Fibroblast of peridontal ligament (primary cell): ENCODE data around the gene NFIX.

Experiments
- DNase-seq: peaks from one replicate; pipeline ENCODE4 v3.0.0-alpha.2; 2010; ENCODE audit errors: extremely low read depth

Gene NFIX

DNA sequence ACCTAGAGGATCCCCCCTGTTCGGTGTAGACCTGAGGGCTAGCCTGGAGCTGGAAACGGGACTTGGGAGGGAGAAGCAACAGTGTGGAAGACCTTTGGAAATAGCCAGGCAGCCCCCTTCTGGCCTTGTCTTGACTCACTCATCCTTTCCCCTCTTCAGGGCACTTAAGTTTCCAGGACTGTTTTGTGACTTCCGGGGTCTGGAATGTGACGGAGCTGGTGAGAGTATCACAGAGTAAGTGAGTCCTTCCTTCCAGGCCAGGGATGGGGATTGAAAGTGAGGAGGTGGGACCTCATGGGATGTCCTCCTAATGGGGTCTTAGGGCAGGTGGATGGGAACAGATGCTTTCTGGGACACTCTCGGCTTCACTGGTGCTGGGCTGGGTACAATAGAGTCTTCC is 78.0 kb downstream of the NFIX start:
- no peak for DNase-seq

DNA sequence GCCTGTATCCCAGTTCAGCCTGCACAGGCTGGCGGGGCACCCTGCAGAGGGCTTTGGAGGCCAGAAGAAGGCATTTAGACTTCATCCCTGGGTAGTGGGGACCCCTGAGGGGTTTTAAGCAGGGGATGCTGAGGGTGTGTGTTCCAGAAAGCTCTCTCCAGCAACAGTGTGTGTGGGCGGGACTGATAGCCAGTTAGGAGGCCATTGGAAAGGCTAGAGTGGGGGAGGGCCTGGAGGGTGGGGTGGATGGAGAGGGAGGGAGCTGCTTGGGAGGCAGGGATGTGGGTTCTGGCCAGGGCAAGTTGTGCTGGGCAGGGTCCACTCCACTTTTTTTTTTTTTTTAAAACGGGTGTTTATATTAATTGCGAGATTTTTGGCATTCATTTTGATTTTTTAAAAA is 79.1 kb downstream of the NFIX start:
- DNase-seq: no peak

DNA sequence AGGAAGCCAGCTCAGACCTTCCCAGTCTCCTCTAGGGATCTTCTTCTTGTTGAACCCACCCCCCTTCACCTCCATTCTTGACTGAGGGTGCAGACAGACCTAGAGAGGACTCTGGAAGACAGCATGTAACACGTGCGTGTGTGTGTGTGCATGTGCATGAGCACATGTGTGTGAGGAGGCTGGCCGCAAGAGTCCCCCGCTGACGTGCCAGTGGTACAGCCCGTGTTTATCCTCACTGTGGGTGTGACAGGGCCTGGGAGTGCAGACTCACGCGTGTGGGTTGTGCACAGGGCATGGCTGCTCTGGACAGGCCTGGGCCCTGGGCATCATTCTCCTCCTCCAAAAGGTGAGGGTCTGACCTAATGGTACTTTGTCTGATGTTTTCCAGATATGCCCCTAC is 81.0 kb downstream of the NFIX start:
- no peak for DNase-seq

DNA sequence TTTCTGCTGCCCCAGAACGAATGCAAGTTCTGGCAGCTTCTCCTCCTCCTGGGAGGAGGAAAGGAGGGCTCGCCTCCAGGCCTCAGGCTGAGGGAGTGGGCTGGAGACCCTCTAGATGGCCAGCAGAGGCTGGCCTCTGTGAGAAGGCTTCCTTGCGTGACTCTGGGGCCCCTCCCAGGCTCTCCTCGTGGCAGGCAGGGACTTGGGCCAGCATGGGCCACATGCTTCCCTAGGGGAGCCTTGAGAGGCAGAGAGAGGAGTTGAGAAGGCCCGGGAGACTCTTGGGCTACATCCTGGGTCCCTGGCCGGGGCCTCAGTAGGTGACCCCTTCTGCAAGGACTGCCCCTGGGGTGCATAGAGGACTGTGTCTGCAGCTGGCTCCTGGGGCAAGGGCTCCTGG is 81.5 kb downstream of the NFIX start:
- DNase-seq: no peak

DNA sequence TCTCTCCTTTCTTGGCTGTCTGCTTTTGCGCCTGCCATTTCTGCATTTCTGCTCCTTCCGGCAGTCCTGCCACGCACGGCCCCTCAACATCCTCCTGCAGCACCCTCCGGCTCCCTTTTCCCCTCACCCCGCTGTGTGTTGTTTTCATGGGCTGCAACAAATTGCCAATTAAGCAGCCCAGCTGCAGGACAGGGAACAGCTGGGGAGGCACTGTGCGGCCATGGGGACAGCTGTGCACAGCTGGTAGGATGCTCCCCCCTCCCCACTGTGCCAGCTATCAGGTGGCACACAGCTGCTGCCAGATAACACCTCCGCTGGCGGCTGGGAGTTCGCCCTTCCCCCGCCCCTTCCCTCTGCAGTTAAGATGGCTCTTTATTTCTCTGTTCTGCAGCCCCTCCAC is 82.0 kb downstream of the NFIX start:
- no peak for DNase-seq

DNA sequence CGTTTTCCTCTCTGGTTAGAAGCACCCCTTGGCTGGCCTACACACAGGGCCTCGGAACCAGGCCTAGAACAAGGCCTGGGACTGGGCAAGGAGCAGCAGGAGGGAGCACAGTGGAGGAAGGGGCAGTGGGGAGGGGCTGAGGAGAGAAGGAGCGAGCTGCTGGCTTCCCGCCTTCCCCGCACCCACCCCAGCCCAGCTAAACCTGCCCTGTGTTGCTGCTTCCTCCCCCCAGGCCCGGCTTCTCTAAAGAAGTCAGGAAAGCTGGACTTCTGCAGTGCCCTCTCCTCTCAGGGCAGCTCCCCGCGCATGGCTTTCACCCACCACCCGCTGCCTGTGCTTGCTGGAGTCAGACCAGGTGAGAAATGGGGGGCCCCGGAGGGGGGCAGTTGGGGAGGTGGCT is 83.1 kb downstream of the NFIX start:
- no peak for DNase-seq

DNA sequence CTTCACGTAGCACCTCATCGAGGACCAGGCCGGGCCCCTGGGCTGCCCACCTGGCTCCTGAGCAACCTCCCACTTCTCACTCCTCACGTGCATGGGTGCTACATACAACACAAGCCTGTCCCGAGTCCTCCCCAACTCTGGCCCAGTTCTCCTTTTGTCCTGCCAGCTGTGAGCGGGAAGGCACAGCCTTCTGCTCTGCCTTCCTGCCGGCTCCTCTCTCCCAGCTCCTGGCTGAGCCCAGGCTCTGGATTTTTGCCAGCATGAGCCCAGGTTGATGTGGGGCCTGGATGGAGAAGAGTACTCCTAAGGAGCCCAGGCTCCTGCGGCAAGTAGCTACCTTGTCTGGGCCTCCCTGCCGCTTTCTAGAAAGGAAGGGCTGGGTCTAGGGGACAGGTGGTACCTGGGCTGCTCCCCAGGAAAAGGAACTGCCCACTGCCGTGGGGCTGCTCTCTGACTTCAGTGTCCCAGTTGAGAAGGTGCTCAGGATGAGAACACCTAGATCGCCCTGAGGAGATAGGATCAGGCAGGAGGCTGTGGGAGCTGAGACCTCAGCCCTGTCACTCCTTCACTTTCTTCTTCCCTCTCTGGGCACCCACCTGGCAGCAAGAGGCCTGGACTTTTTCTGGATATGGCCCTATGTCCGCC is 83.7 kb downstream of the NFIX start:
- no peak for DNase-seq

DNA sequence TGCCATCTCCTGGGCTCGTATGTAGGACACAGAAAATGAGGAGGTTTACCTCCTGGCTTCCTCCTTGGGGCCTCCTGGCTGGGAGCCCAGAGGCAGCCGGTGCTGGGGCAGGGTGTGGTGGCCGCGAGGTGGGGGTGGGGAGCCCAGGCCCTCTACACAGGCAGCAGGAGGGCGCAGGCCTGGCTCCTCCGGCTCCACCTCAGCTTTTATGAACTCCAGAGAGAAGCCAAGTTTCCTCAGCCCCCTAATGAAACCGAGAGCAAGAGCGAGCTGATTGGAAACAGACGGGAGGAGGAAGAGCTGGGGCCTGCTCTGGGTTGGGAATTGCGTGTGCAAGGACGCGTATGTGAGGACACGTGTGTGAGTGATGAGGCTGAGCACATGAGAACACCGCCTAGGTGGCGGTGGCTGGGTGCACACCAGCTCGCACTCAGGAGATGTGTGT is 84.3 kb downstream of the NFIX start:
- DNase-seq: peak; percentile 57

DNA sequence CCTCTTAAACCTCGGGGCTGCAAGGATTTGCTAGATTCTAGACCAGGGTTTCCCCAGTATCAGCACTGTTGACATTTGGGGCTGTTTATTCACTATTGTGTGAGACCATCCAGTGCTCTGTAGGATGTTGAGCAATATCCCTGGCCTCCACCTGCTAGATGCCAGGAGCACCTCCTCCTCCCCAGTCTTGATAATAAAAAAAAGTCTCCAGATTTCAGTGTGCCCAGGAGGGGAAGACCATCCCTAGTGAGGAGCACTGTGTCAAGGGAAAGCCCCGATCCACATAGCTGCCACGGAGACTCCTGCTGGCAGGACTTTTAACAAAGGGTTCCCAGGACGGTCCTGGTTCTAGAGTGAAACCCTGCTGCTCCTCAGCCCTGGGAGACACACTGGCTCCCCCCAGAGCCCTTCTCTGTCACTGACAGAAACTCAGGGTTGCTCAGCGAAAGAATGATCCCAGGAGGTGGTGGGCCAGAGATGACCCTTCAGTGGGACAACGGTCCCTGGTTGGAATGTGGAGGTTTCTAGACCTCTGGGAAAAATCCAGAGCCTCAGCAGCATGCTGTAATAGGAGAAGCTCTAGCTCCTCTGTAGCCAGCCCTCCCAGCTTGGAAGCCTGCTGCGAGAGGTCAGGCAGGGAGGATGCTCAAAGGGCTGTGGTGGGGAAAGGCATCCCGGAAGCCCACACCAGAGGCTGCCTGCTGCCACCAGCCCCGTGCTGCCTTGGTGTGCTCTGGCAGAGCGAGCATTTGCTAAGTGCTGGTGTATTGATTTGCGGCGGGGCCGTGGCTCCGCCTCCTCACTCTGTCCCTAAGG is 87.1 kb downstream of the NFIX start:
- DNase-seq: peak; percentile 72

DNA sequence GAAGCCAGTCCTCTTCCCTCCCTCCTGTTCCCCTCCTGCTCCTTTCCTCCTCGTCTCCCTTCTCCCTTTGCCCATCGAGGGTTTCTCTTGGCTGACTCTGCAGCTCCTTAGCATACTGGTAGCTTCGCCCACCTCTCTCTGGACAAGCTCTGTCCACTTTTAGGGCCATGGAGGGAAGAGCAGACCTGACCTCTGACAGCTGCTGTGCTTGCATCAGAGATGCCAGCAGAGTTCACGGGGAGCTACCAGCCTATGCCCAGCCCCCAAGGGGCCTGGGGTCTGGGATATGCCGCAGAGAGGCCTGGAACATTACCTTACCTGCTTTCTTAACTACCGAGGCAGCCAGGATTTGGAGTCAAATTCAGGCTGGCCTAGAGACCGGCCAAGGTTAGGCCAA is 87.7 kb downstream of the NFIX start:
- no peak for DNase-seq

DNA sequence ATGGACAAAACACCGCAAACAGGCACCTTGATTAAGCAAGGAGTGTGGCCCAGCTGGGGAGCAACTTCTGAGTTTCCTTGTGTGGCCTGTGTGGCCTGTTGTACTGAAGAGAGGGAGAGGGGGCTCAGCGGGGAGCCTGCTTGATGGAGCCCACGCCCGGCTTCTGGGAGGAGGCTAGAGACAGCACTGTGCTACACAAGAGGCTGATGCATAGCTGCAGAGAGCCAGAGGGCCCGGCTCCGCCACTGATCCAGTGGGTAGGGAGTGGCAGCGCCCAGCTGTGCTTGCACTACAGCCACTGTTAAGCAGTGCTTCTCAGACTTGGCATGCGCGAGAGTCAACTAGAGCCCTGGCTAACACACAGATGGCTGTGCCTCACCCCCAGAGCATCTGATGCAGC is 88.4 kb downstream of the NFIX start:
- no peak for DNase-seq

DNA sequence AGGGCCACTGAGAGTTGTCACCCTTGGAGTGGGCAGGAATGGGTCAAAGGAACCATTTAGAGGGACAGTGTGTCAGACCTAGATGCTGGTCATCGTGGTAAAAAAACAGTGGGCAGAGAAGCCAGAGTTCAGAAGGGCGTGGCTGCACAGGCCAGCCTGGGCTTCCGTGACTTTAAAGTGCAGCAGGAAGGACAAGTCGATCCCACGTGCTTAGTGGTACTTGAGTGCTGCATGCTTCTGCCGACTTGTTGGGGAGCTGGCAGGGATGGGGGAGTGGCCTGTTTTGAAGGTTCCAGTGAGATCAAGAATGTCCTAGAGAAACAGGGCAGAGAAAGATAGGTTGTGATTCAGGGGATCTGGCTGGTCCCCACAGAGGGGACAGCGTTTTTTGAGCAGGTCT is 90.4 kb downstream of the NFIX start:
- DNase-seq: no peak

DNA sequence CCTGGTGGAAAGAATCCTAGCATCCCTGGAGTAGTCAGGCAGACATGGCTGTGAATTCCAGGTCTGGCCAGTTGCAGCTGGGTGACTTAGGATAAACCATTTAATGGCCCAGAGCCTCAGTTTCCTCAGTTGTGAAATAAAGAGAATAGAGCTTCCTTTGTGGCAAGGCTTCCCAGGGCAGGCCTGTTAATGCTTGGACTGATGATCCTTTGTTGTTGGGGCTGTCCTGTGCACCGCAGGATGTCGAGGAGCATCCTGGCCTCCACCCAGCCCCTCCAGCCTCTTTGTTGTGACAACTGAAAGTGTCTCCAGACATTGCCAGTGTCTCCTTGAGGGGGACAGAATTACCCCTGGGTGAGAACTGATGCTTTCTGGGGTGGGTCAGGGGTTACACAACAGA is 91.1 kb downstream of the NFIX start:
- DNase-seq: no peak

DNA sequence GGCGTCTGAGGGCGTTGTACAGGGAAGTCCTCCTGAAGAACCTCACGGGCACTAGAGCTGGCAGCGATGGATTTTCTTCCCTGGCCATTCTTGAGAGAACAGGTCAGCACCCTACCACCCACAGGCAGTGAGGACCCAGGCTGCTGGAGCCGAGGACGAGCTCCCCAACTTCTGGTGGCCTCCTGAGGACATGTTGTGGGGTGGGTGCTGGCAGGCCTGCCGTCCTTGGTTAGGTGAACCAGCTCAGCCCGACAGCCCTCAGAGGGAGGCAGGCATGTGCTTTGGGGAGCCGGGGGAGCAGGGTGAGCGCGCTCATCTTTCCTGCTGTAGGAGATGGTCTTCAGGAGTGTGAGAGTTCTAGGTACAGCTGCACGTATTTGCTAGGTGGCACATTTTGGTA is 92.0 kb downstream of the NFIX start:
- DNase-seq: no peak

DNA sequence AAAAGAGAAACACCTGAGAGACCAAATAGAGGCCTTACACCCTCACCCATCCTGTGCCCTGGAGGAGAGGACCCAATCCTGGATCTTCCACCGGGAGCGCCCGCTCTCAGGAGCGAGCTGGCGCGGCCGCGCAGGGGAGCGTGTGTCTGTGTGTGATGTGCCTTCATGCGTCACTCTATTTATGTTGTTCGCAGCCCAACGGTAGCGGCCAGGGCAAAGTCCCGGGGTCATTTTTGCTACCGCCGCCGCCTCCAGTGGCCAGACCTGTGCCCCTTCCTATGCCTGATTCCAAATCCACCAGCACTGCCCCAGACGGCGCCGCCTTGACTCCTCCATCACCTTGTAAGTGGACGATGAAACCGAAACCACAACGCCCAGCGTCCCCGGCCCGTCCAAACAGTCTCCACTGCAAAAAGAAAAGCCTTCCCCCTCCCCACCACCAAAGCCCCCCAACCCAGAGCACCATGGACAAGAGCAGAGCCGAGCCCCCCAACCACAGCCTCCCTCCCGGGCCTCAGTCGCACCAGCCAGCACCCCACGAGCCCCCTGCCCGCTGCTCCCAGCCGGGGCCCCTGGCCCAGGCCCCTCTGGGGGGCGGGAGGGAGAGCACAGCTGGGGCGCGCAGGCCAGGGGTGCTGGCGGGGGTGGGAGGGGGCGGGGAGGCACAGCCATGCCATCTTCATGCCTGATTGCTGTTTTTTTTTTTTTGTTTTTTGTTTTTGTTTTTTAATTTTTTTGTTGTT is 92.7 kb downstream of the NFIX start:
- no peak for DNase-seq

DNA sequence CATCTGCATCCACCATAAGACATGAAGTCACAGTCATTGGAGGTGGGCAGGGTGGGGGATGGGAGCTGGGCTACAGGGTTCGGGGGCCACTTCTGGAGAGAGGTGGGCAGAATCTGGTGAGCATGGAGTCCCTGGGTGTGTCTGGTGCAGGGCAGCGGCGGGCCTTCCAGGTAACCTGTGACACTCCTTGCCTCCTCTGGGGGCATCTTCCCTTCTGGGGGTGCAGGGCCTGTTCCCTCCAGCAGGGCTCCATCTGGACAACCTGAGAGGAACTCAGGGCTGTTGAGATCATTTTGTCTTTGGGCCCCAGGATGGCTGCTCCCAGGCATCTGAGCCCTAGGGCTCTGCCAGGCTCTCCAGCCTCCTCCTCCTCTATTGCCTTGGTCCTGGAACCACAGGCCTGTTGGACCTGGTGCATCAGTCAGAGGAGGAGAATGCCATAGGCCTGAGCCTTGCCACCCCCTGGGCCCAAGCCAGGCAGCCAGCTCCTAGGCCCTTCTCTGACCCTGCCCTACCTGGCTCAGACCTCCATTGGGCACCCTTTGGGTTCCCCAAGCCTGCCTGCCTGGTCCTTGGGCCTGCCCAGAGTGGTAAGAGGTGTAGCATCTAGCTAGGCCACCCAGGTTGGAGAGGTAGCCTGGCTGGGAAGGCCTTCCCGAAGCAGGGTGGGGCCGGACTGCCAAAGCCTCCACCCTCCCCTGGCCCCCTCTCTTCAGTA is 94.0 kb downstream of the NFIX start:
- no peak for DNase-seq

DNA sequence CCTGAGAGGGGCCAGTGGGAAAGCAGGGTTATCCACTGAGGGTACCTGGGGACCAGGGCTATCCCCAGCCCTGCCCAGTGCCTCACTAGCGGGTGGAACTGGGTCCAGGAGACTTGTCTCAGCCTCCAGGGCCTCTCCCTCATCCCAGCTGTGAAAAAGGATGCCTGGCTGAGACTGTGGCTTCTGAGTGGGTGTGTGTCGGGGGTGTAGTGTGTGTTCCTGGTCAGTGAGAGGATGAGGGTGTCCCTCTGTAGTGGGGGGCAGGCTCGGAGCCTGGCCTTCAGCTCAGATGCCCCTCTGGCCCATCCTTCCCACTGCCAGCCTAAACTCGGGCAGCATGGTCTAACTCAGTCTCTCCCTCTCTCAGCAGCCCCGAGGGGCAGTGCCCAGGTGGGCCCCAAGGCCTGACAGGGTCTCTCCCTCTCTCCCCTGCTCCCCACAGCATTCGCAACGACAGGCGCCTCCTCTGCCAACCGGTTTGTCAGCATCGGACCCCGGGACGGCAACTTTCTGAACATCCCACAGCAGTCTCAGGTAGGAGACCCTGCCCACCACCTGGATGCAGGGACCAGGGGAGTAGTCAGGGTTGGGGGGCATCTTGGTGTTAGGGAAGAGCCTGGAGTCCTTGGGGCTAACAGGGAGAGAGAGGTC is 94.7 kb downstream of the NFIX start:
- DNase-seq: no peak

DNA sequence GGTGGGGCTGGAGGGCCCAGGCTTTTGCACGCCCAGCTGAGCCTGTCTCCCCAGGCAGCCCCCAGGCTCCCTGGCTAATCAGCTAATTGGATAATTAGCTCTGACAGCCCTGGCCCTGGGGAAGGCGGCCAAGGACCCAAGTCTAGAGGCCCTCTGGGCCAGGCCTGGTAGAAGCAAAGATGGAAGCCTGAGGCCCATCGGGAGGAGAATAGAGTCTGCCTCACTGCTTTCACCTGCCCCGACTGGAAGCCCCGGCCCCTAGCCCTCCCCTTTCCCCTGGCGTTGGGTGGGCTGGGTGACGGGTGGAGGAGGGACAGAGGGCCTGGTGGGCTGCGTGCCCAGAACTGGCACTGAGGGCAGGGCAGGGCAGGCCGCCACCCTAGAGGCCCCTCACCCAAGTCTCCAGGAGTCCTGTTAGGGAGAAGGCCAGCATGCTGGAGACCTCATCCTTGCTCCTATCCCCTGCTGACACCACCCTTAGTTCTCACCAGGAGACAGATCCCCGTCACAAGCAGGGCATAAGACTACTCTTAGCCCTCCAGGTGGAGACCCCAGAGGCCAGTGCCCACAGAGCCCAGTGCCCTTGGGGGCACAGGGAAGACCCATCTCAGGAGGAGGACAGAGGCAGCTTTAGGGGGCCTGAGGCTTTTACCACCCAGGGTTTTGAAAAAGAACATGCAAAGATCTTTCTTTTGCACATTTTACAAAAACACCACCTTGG is 95.4 kb downstream of the NFIX start:
- DNase-seq: no peak

DNA sequence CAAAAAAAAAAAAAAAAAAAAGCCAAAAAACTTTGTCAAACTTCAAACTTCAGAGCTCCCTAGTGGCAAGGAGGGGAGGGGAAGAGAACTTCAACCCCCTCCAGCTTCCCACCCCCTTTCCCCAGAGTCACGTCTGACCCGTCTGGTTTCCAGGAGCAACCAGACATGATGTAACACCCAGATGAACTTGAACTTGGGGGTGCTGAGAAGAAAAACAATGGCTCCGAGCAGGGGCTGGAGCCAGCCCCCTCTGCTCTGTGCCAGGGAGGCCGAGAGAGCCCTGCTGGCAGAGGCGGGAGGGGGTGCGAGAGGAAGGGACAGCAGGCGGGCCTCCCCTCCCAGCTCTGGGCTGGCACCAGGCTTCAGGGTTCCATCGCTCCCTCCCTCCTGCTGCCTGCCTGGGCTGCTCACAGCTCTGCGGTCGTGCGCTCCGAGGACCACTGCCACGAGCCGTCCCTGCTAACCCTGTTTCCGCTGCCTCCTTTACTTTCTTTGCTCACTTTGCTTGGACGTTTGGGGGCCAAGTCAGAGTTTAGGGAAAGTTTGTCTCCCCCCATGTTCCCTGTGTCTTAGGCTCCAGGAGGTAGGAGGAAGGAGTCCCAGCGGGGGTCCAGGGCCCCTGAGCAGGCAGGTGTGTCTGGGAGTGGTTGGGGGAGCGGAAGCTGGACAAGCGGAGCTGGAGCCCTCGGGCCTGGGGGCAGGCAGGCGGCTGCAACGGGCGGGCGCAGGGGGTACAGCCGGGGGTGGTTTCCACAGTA is 96.3 kb downstream of the NFIX start:
- peak; percentile 86 for DNase-seq

DNA sequence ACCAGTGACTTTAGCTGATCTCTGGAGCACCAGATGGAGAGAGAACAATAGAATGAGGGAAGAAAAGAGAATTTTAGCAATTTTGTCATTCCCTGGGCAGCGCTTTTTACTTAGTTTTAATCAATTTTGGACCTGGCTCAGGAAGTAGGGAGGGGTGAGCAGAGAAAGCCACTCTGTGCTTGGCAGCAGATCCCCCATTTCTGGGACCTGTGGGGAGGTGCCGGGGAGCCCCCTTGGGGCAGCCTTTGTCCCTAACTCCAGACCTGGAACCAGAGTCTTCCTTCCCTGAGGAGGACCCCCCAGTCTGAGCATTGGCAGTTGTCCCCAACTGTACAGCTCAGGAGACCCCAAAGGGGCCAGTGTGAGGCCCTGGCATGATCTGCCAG is 96.9 kb downstream of the NFIX start:
- no peak for DNase-seq
